Mesendoderm (in vitro differentiated cells): ENCODE data around the gene CCDC54.

ENCODE experiments used
- DNase-seq: peaks from one replicate; pipeline ENCODE4 v3.0.0; 2013
- H2AK5ac ChIP-seq: 2 replicates; pipeline ENCODE4 v1.6.1; 2013; ENCODE audit warnings: low read length, inconsistent platforms
- H2BK120ac ChIP-seq: 2 replicates; pipeline ENCODE4 v1.6.1; 2013; ENCODE audit warnings: low read depth, mild to moderate bottlenecking, low read length, moderate library complexity, mixed read lengths
- H2BK15ac ChIP-seq: replicated peaks from 2 replicates; pipeline ENCODE4 v1.6.1; 2013; ENCODE audit warnings: low read depth, mild to moderate bottlenecking, moderate library complexity
- H2BK5ac ChIP-seq: 2 replicates; pipeline ENCODE4 v1.6.1; 2013; ENCODE audit warnings: low read length, inconsistent platforms
- H3K18ac ChIP-seq: 2 replicates; pipeline ENCODE4 v1.6.1; 2013; ENCODE audit warnings: mild to moderate bottlenecking, low read length, mixed read lengths
- H3K23ac ChIP-seq: one replicate; pipeline ENCODE4 v1.6.1; 2013; ENCODE audit warnings: low read length
- H3K27ac ChIP-seq: 2 replicates; pipeline ENCODE4 v1.5.1; 2013; ENCODE audit warnings: low read depth, mild to moderate bottlenecking, inconsistent platforms, low read length, moderate library complexity
- H3K27me3 ChIP-seq: 2 replicates; pipeline ENCODE4 v1.6.1; 2013; ENCODE audit warnings: low read length, control low read depth, mild to moderate bottlenecking, inconsistent platforms; ENCODE audit not compliant: insufficient read depth, poor library complexity
- H3K36me3 ChIP-seq: 2 replicates; pipeline ENCODE4 v1.6.1; 2013; ENCODE audit warnings: low read length, inconsistent platforms; ENCODE audit not compliant: control insufficient read depth, insufficient read depth
- H3K4ac ChIP-seq: one replicate; pipeline ENCODE4 v1.6.1; 2013; ENCODE audit warnings: low read depth, mild to moderate bottlenecking, low read length, moderate library complexity
- H3K4me1 ChIP-seq: 2 replicates; pipeline ENCODE4 v1.6.1; 2013; ENCODE audit warnings: low read depth, low read length, inconsistent platforms; ENCODE audit not compliant: control insufficient read depth
- H3K4me2 ChIP-seq: 2 replicates; pipeline ENCODE4 v1.6.1; 2013; ENCODE audit warnings: low read length
- H3K4me3 ChIP-seq: 2 replicates; pipeline ENCODE4 v1.5.1; 2013; ENCODE audit warnings: mild to moderate bottlenecking, low read length
- H3K56ac ChIP-seq: one replicate; pipeline ENCODE4 v1.6.1; 2013; ENCODE audit warnings: low read length
- H3K79me1 ChIP-seq: 2 replicates; pipeline ENCODE4 v1.6.1; 2013; ENCODE audit warnings: low read length, inconsistent platforms
- H3K79me2 ChIP-seq: 2 replicates; pipeline ENCODE4 v1.6.1; 2013; ENCODE audit warnings: mild to moderate bottlenecking, low read length; ENCODE audit not compliant: control insufficient read depth, insufficient read depth
- H3K9ac ChIP-seq: 2 replicates; pipeline ENCODE4 v1.6.1; 2013; ENCODE audit warnings: low read length, inconsistent platforms
- H4K5ac ChIP-seq: one replicate; pipeline ENCODE4 v1.6.1; 2013; ENCODE audit warnings: low read length
- H4K8ac ChIP-seq: one replicate; pipeline ENCODE4 v1.6.1; 2013; ENCODE audit warnings: low read depth, mild to moderate bottlenecking, control low read depth, low read length, moderate library complexity
- WGBS: extraction: QIAGEN DNeasy Blood & Tissue Kit; methylation state at CpG from one replicate; pipeline ENCODE4 v1.1.7; 2013; ENCODE audit warnings: low lambda C conversion rate, missing lambda C conversion rate; ENCODE audit not compliant: insufficient coverage; ENCODE audit errors: extremely low coverage; 5-methylcytosine and 5-hydroxymethylcytosine counted together

Gene CCDC54

GRCh38 chr3:107413264-107413663 lies 36.0 kb downstream of the CCDC54 start:
- Histone ChIP-seq H3K27ac (no peak overlapping the region), H3K79me2 (no peaks in the 10 kb centered on the region), H4K5ac (no peak overlapping the region), H2BK5ac (no peak overlapping the region), H3K27me3 (no peaks in the 10 kb centered on the region), H3K4ac (no peak overlapping the region), H3K4me1 (no peaks in the 10 kb centered on the region), H3K79me1 (no peaks in the 10 kb centered on the region), H2BK15ac (no peak overlapping the region), H3K4me2 (no peak overlapping the region), H3K36me3 (no peaks in the 10 kb centered on the region), H3K56ac (no peak overlapping the region), H2AK5ac (no peak overlapping the region), H4K8ac (no peak overlapping the region), H3K4me3 (no peak overlapping the region), H2BK120ac (no peak overlapping the region), H3K9ac (no peak overlapping the region), H3K23ac (no peak overlapping the region), H3K18ac (no peak overlapping the region)
- DNase-seq: peak; percentile 63
- no CpG with 5 or more reads among the region's 6 CpGs for WGBS

GRCh38 chr3:107414325-107414964 lies 37.2 kb downstream of the CCDC54 start:
- Histone ChIP-seq H3K4me1 (no peaks in the 10 kb centered on the region), H3K4me3 (no peak overlapping the region), H3K27me3 (no peaks in the 10 kb centered on the region), H3K27ac (no peak overlapping the region), H2BK15ac (no peak overlapping the region), H3K4me2 (no peak overlapping the region), H3K9ac (no peak overlapping the region), H2AK5ac (no peak overlapping the region), H4K8ac (no peak overlapping the region), H3K79me2 (no peaks in the 10 kb centered on the region), H3K23ac (no peak overlapping the region), H2BK120ac (no peak overlapping the region), H3K56ac (no peak overlapping the region), H3K18ac (no peak overlapping the region), H3K79me1 (no peaks in the 10 kb centered on the region), H2BK5ac (no peak overlapping the region), H3K36me3 (no peaks in the 10 kb centered on the region), H4K5ac (no peak overlapping the region), H3K4ac (no peak overlapping the region)
- WGBS: no CpG with 5 or more reads among the region's 1 CpG
- DNase-seq: no peak

- H3K27me3 ChIP-seq: no peaks in the 10 kb centered on the region
- H3K79me2 ChIP-seq: no peaks in the 10 kb centered on the region
- H3K4ac ChIP-seq: no peak overlapping the region
- no peaks in the 10 kb centered on the region for H3K79me1 ChIP-seq
- no peak overlapping the region for H3K56ac ChIP-seq
- no peak overlapping the region for H3K4me3 ChIP-seq
- no peak for DNase-seq
- no peaks in the 10 kb centered on the region for H3K4me1 ChIP-seq
- no peak overlapping the region for H2BK15ac ChIP-seq
- H3K36me3 ChIP-seq: no peaks in the 10 kb centered on the region
- no peak overlapping the region for H4K5ac ChIP-seq
- no peak overlapping the region for H2BK5ac ChIP-seq
- H2AK5ac ChIP-seq: no peak overlapping the region
- no peak overlapping the region for H3K27ac ChIP-seq
- no peak overlapping the region for H4K8ac ChIP-seq
- H2BK120ac ChIP-seq: no peak overlapping the region
- peak overlapping the region; percentile 39 for H3K18ac ChIP-seq
- H3K23ac ChIP-seq: no peak overlapping the region
- no peak overlapping the region for H3K9ac ChIP-seq
- no peak overlapping the region for H3K4me2 ChIP-seq
- no CpG with 5 or more reads among the region's 3 CpGs for WGBS
Observed at GRCh38 chr3:107416138-107416537, 38.9 kb downstream of the CCDC54 start.

GRCh38 chr3:107416886-107417285 lies 39.6 kb downstream of the CCDC54 start:
- Histone ChIP-seq H3K27ac (no peak overlapping the region), H4K8ac (no peak overlapping the region), H3K56ac (no peak overlapping the region), H2BK5ac (no peak overlapping the region), H3K18ac (no peak overlapping the region), H3K9ac (no peak overlapping the region), H2BK120ac (no peak overlapping the region), H3K79me2 (no peaks in the 10 kb centered on the region), H2AK5ac (no peak overlapping the region), H4K5ac (no peak overlapping the region), H3K4me3 (no peak overlapping the region), H3K4me2 (no peak overlapping the region), H3K27me3 (no peaks in the 10 kb centered on the region), H3K4me1 (no peaks in the 10 kb centered on the region), H2BK15ac (no peak overlapping the region), H3K36me3 (no peaks in the 10 kb centered on the region), H3K4ac (no peak overlapping the region), H3K23ac (no peak overlapping the region), H3K79me1 (no peaks in the 10 kb centered on the region)
- no peak for DNase-seq

DNA sequence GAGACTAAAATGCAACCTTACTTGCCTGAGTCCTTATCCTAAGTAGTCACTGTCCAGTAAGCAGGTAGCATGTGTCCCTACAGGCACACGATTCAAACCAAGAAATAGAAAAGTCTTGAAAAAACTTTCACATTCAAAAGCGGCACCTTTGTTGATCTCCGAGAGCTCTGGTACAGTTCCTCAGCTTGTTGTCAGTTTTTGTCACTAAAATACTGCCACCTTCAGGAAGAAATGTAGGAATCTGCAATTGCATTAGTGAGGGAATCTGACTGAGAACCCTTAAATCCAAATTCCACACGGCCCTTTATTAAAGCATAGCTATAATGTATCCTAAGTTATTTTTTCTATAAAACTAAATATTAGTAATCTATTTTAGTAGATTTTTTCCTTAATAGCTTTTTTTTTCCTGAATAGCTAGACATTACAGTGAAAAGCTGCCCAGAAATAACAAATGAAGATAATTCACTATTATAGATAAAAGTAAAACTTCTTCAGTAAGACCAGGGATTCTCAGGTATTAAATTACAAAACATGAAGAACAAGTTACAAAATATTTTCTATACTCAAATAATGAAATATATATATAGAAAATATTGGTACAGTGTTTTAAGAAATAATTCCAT lies 44.0 kb downstream of the CCDC54 start:
- Histone ChIP-seq H2BK15ac (no peak overlapping the region), H2AK5ac (no peak overlapping the region), H3K79me2 (no peaks in the 10 kb centered on the region), H3K36me3 (no peaks in the 10 kb centered on the region), H3K79me1 (no peaks in the 10 kb centered on the region), H3K56ac (peak overlapping the region; percentile 63), H3K9ac (no peak overlapping the region), H3K4me1 (no peaks in the 10 kb centered on the region), H3K18ac (no peak overlapping the region), H2BK120ac (no peak overlapping the region), H3K4ac (no peak overlapping the region), H3K27ac (no peak overlapping the region), H3K27me3 (no peaks in the 10 kb centered on the region), H2BK5ac (no peak overlapping the region), H3K23ac (no peak overlapping the region), H3K4me3 (no peak overlapping the region), H3K4me2 (no peak overlapping the region), H4K5ac (no peak overlapping the region), H4K8ac (no peak overlapping the region)
- peak; percentile 81 for DNase-seq
- no CpG with 5 or more reads among the region's 4 CpGs for WGBS

DNA sequence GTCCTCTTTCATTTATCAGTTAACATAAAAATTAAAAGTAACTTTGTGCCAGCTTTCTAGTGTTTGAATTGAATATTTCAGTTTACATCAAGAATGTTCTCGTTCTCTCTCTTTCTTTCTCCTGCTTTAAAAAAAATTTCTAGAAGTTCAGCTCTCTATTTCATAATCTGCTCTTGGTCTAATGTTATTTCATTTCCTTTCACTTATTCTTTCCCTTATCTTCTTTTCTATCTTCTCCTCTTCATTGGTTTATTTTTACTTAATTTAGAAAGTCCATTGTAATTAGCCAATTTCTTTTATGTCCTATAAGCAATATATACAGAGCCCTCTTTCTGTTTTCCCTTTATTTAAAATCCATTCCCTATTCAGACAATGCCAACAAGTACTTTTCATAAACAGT lies 44.6 kb downstream of the CCDC54 start:
- H2BK15ac ChIP-seq: no peak overlapping the region

More for the DNA sequence above, 44.6 kb downstream of the CCDC54 start:
- Histone ChIP-seq H2AK5ac (no peak overlapping the region), H2BK120ac (no peak overlapping the region), H3K27me3 (no peaks in the 10 kb centered on the region), H3K36me3 (no peaks in the 10 kb centered on the region), H3K23ac (no peak overlapping the region), H3K56ac (no peak overlapping the region), H3K4ac (no peak overlapping the region), H3K27ac (no peak overlapping the region), H3K79me1 (no peaks in the 10 kb centered on the region), H3K79me2 (no peaks in the 10 kb centered on the region), H3K4me2 (no peak overlapping the region), H3K9ac (no peak overlapping the region), H3K4me3 (no peak overlapping the region), H4K8ac (no peak overlapping the region), H3K18ac (no peak overlapping the region), H3K4me1 (no peaks in the 10 kb centered on the region), H4K5ac (no peak overlapping the region), H2BK5ac (no peak overlapping the region)
- no peak for DNase-seq
- no CpG with 5 or more reads among the region's 1 CpG for WGBS
